Left lung (tissue), 10 donors: ENCODE measurements around the gene NTRK2. TPM values are rescaled to one million over a fixed set of nuclear protein-coding genes. Genes with fewer than 3 reads are reported as not detected.

Experiments
- ATAC-seq: fragments of 200-7000 bp; cut with Tn5 transposase; one replicate; pipeline ENCODE4 v1.9.1; 2020; ENCODE audit warnings: moderate library complexity
- DNase-seq, 4 donors: peaks; one replicate each; pipeline ENCODE4 v3.0.0-alpha.2; 2013 to 2020
- H3K27ac ChIP-seq, 2 donors: fragments of 200-600 bp; sonication (generic) in 1 of 2; one replicate each; pipeline versions ENCODE4 v1.5.0 to v1.8.0; 2020 to 2021
- H3K27me3 ChIP-seq, 2 donors: fragments of 200-600 bp; sonication (generic) in 1 of 2; one replicate each; pipeline versions ENCODE4 v1.5.0 to v1.8.0; 2020 to 2021
- H3K36me3 ChIP-seq, 2 donors: fragments of 200-600 bp; sonication (generic) in 1 of 2; one replicate each; pipeline versions ENCODE4 v1.5.0 to v1.8.0; 2020 to 2021
- H3K4me1 ChIP-seq, 2 donors: fragments of 200-600 bp; one replicate each; pipeline ENCODE4 v1.8.0; 2021
- H3K4me3 ChIP-seq, 2 donors: fragments of 200-600 bp; sonication (generic) in 1 of 2; one replicate each; pipeline versions ENCODE4 v1.5.0 to v1.8.0; 2020 to 2021; ENCODE audit warnings: mild to moderate bottlenecking in 1 of 2
- H3K9me3 ChIP-seq, 2 donors: fragments of 200-600 bp; sonication (generic) in 1 of 2; one replicate each; pipeline versions ENCODE4 v1.5.0 to v1.8.0; 2020 to 2021
- CTCF ChIP-seq, 2 donors: fragments of 200-600 bp; sonication (generic) in 1 of 2; IDR thresholded peaks; one replicate each; pipeline versions ENCODE4 v1.5.0 to v1.8.0; 2021; ENCODE audit warnings: antibody characterized with exemption in 2 of 2
- intact Hi-C, 2 donors: fragments of 100-400 bp; cut with DNase I; formaldehyde crosslinking; loops; one replicate each; pipeline versions ENCODE4 v1.11.2 to v1.14.2; 2022
- polyA plus RNA-seq, 6 donors: library from polyadenylated mRNA; unstranded; fragments of 120-200 nt; gene quantifications; one replicate each; pipeline ENCODE4 v1.2.1, GENCODE V29; 2013; ENCODE audit not compliant: insufficient read length in 6 of 6
- total RNA-seq, 2 donors: library from RNA; stranded (reverse); fragmentation: NEBNext Ultra II Directional; extraction: Animal tissue kit (Norgen Biotek cat#: 25700); gene quantifications; one replicate each; pipeline ENCODE4 v1.2.1, GENCODE V29; 2021
- donor health status: DM: no; HTN: yes; CAD: no.
- donor health status: DM: no; HTN: no; CAD: no.

Gene NTRK2
- total and polyA plus RNA-seq, 8 donors: 0.29 to 3.8 (median 1.7) TPM

GRCh38 chr9:84718476-84718875, 48.9 kb downstream of the NTRK2 start:
- no peak for TF ChIP-seq CTCF (IDR thresholded peaks at IDR 0.05)
- H3K4me1 ChIP-seq: no peaks in the 10 kb centered on the region
- no peak for ATAC-seq
- no peak overlapping the region for H3K4me3 ChIP-seq
- H3K9me3 ChIP-seq: no peaks in the 10 kb centered on the region
- no peaks in the 10 kb centered on the region for H3K27me3 ChIP-seq
- no peaks in the 10 kb centered on the region for H3K36me3 ChIP-seq
- intact Hi-C loops: no loop called here
- no peak for DNase-seq
- H3K27ac ChIP-seq: no peak overlapping the region

- no peak for ATAC-seq
- DNase-seq: no peak
- TF ChIP-seq CTCF (IDR thresholded peaks at IDR 0.05): no peak
- H3K4me1 ChIP-seq: no peaks in the 10 kb centered on the region
- H3K27me3 ChIP-seq: no peaks in the 10 kb centered on the region
- no peaks in the 10 kb centered on the region for H3K9me3 ChIP-seq
- H3K36me3 ChIP-seq: no peaks in the 10 kb centered on the region
- no peak overlapping the region for H3K4me3 ChIP-seq
- intact Hi-C loops: no loop called here
- no peak overlapping the region for H3K27ac ChIP-seq
Observed at GRCh38 chr9:84722388-84722989, 53.0 kb downstream of the NTRK2 start.

- no peak for ATAC-seq
- no peak for DNase-seq
- Histone ChIP-seq H3K9me3 (no peaks in the 10 kb centered on the region), H3K27me3 (no peaks in the 10 kb centered on the region), H3K4me1 (no peaks in the 10 kb centered on the region), H3K27ac (no peak overlapping the region), H3K36me3 (no peaks in the 10 kb centered on the region), H3K4me3 (no peak overlapping the region)
- TF ChIP-seq CTCF (IDR thresholded peaks at IDR 0.05): no peak
- intact Hi-C loops: no loop called here
Observed at GRCh38 chr9:84723426-84723825, 53.9 kb downstream of the NTRK2 start.

- ATAC-seq (no peak), DNase-seq (no peak)
- intact Hi-C loops: no loop called here
- no peak overlapping the region for H3K4me3 ChIP-seq
- no peaks in the 10 kb centered on the region for H3K36me3 ChIP-seq
- no peaks in the 10 kb centered on the region for H3K4me1 ChIP-seq
- H3K27ac ChIP-seq: no peak overlapping the region
- H3K27me3 ChIP-seq: no peaks in the 10 kb centered on the region
- H3K9me3 ChIP-seq: no peaks in the 10 kb centered on the region
- TF ChIP-seq CTCF (IDR thresholded peaks at IDR 0.05): no peak
Observed at GRCh38 chr9:84731696-84732095, 62.2 kb downstream of the NTRK2 start.

GRCh38 chr9:84736081-84736480, 66.6 kb downstream of the NTRK2 start:
- no peak for ATAC-seq
- Histone ChIP-seq H3K36me3 (no peaks in the 10 kb centered on the region), H3K27ac (no peak overlapping the region), H3K9me3 (no peaks in the 10 kb centered on the region), H3K4me3 (no peak overlapping the region), H3K27me3 (no peaks in the 10 kb centered on the region), H3K4me1 (no peaks in the 10 kb centered on the region)
- intact Hi-C loops: no loop called here
- TF ChIP-seq CTCF (IDR thresholded peaks at IDR 0.05): no peak
- no peak for DNase-seq
